Measurements from ENCODE around the gene MARK3.

MARK3 gene

DNA sequence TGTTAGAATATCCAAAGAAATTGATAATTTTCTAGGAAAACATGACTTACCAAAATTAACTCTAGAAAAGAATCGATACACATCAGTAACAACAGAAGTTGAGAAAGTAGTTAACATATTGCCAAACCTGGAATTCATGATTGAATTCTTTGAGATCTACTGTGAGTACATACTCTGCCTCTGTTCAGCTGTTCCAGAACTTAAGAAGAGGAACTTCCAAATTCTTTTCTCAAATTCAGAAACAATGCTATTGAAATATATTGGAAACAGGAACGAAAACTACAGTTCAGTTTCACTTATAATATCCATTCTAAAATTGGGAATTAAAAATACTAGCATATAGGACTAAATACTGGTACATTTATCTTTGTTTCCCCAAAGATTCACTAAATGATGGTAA, 57.9 kb downstream of the MARK3 start:
- no peak for DNase-seq

- DNase-seq, result no peak
These were observed 59.8 kb downstream of the MARK3 start for GRCh38 chr14:103444837-103445524.

DNA sequence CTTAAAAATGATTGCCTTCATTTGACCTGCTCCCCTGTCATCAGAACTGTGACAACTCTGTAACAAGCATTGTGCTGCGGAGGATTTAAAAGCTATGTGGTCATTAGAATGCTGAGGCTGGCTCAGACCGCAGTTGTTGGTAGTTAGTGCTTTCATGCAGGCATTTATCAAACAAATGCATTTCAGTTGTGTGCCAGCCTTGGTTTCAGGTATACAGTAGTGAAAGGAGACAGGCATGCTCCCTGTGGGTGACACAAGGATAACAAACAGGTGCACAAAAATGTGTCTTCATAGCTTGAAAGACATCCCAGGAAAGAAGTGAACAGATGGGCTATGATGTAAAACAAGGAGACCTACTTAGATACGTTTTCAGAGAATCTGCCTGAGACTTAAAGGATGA, 60.6 kb downstream of the MARK3 start:
- DNase-seq, result no peak

- DNase-seq, result no peak
These were observed 62.9 kb downstream of the MARK3 start for GRCh38 chr14:103448097-103448496.

DNA sequence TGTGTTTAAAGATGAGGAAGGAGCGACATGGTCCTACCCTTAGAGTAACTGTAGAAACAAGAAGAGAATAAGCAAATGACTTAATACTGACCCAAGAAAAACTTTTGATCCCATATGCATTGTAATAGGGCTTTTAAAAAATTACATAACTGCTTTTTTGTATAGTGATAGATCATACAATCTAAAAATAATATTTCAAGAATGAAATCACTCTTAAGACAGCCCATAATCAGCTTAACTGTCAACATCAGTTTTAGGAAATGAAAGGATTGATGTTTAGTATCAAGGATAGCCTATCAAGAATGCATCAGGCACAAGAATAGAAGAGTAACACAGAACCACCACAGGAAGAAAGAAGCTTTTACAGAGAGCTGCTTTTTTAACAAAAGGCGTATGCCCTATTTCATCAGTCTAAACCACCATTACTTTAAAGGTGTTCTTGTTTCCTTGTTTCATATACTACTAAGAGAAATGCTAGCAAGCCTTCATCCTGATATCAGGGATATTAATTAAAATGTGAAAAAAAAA, 64.5 kb downstream of the MARK3 start:
- DNase-seq, result no peak

- no peak for DNase-seq
These were observed 65.2 kb downstream of the MARK3 start for GRCh38 chr14:103450416-103450815.

- no peak for DNase-seq
These were observed 66.2 kb downstream of the MARK3 start for GRCh38 chr14:103451401-103451800.

- DNase-seq, result no peak
These were observed 68.6 kb downstream of the MARK3 start for GRCh38 chr14:103453791-103454190.

GRCh38 chr14:103456167-103456835, 71.1 kb downstream of the MARK3 start:
- DNase-seq, result no peak

GRCh38 chr14:103460415-103460814, 75.2 kb downstream of the MARK3 start:
- DNase-seq, result no peak

DNA sequence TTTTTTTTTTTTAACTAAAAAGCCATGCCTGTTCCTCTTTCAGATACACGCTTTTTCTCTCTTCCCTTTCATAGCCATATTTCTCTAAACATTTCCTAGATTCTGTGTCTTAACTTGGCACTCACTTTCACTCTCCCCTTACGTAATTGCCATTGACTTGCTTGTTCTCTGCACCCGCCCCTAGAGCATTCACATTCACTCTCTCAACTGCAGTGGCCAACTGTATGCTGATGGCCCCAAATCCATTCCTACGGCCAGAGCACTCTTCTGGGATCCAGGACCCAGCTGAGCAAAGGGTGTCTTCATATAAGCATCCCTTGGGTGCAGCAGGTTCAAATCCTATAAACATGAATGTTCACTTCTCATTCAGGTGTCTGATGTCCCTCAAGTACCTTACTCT, 77.9 kb downstream of the MARK3 start:
- DNase-seq, result no peak

DNA sequence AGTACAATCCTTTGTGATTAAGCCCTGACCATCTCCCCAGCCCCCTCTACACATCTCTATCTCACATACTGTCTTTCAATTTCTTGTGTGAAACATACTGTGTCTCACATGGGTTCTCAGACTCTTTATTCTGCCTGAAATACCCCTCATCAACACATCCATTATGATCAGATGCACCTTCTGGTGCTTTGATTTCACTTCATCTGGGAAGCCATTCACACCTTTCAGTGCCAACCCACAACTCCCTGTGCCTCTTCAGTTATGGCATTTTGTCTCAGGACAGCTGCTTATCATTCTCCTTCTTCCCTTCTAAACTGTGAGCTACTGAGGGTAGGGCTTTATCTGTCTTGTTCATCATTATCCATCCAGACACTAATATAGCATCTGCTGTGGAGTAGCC, 78.6 kb downstream of the MARK3 start:
- DNase-seq, result no peak

DNA sequence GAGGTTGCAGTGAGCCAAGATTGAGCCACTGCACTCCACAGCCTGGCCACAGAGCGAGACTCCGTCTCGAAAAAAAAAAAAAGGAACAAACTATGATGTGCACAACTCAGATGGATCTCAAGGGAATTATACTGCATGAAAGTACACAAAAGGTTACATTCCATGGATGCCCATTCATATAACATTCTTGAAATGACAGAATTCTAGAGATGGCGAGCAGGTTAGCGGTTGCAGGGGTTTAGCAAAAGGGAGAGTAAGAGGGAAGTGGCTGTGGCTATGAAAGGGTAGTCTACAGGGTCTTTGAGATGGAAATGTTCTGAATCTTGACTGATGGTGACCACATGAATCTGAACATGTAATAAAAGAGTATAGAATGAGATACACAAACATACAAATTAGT, 87.7 kb downstream of the MARK3 start:
- no peak for DNase-seq

DNA sequence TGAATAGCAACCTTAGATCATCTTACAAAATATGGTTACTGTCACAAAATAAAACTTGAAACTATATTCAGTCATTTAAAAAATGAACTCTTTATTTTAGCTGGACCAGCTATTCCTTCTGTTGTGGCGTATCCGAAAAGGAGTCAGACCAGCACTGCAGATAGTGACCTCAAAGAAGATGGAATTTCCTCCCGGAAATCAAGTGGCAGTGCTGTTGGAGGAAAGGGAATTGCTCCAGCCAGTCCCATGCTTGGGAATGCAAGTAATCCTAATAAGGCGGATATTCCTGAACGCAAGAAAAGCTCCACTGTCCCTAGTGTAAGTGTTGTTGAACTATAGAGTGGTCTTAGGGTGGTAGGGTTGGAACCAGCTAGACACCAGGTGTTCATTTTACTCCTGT, 89.7 kb downstream of the MARK3 start:
- no peak for DNase-seq

DNA sequence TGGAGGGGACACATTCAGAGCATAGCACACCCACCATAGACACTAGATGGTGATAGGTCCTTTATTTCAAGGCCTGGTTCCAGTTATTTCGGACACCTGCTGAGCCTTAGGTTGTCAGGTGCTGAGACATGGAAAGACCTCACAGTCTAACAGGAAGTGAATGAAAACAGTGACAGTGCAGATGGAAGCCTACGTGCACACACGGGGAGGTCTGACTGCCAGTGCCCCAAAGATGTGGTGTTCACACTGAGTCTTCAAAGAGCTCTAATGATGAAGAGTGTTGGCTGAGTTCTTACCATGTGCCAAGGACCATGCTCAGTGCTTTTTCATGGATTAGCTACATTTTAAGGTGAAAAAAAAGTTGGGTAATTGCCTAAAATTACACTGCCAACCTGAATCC, 90.8 kb downstream of the MARK3 start:
- DNase-seq, result no peak

- no peak for DNase-seq
These were observed 91.4 kb downstream of the MARK3 start for GRCh38 chr14:103476631-103477030.

DNA sequence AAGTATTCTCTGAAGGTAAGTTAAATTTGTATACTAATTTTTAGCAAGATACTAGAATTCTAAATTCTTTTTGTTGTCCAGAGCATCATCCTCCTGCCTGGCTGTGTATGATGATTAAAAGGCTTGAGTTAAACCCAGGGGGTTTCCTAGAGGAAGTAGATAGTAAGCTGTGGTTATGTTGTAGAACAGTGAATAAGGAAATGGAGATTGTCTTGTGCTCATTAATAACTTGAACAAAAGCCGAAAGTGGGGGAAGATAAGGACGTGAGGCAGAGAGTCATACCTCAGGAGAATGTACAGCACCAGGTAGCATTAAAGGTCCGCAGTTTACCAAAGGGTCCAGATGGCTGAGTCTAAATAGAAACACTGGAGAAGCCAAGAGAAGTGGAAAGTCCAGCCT, 95.4 kb downstream of the MARK3 start:
- DNase-seq, result no peak

- no peak for DNase-seq
These were observed 98.4 kb downstream of the MARK3 start for GRCh38 chr14:103483600-103483999.

DNA sequence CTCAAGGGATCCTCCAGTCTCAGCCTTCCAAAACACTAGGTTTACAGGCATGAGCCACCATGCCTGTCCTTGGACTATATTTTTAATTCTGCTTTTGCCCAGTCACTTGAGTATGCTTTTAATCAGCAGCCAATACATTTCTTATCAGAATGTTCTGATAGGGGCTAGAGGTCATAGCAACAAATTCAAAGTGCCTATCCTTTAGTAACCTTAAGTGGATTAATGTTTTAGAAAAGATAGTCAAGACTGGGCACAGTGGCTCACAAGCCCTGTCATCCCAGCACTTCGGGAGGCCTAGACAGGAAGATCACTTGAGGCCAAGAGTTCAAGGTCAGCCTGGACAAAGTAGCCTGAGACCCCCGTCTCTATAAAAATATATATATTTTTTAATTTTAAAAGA, 100.3 kb downstream of the MARK3 start:
- no peak for DNase-seq

- no peak for DNase-seq
These were observed 102.9 kb downstream of the MARK3 start for GRCh38 chr14:103488071-103488470.

DNA sequence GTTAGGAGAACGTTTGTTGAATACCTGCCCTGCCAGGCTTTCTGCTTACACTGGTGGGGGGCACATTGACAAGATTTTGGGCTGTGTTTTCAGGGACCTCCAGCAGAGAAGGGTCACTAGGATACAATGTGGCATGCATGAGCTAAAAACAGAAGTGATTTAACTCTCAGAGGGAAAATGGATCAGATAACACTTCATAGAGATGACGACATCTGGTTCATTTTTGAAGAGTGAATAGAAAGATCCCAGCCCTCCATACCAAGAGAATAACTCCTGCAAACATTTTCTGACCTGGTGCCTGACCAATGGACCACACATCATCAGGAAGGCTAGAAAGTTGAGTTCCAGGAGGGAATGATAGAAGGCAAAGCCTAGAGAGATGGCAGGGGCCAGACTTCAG, 103.7 kb downstream of the MARK3 start:
- DNase-seq, result no peak

DNA sequence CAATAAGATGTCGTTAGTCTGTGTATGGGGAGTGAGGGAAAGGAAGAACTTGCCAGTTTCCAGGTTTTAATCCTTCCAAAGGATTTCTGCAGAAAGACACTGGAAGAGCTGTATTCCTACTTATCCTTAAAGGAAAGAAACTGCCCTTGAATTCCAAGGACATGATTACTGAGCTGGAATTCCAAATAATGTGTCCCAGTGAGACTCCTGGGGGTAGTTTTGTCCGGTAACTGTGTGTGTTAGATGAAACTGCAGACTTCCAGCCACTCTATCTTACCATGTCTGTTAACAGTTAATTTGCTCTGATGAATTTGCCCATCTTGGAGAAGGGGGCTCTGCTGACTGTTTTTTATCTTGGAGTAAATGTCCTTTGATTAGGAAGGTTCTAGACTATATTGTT, 104.4 kb downstream of the MARK3 start:
- DNase-seq, result no peak

DNA sequence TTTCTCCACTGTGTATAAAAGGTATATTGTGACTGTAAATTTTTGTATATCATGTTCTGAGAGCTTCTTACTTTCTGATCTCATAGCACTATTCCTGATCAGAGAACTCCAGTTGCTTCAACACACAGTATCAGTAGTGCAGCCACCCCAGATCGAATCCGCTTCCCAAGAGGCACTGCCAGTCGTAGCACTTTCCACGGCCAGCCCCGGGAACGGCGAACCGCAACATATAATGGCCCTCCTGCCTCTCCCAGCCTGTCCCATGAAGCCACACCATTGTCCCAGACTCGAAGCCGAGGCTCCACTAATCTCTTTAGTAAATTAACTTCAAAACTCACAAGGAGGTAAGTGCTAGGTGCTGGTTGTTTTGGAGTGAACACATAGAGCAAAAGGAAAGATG, 106.5 kb downstream of the MARK3 start:
- no peak for DNase-seq

DNA sequence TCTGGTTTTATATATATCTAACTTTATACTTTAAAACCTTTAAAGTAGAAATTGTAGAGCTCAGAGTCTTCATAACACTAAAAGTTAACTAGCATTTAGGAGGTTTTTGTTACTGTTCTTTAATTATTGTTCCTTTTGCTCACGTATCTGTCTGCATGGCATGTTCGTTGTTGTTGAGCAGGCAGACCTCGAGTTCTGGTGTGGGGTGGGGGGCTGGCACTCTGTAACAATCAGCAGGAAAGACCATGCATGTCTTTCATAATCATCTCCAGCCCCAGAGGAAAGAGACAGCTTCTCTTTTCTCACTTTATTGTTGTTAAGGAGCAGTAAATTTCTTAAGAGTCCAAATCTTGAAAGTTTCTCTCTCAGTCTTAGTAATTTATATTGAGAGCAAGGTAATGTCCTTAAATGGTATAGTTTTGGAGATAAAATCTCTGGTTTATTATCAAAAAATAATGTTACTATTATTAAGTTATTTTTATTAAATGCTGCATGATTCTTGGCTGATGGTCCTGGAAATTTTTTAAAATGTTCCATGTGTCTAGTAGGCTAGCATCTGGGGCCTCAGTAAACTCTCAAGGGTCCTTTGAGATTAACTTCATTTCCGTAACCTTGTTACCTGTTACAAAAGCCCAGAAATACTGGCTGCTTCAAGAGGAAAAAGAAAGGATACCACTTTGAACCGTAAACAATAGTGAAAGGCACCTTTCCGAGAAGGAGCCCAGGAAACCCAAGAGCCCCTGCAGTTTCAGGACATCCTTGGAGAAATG, 107.1 kb downstream of the MARK3 start:
- DNase-seq, result no peak

All from DMS79 (cell line).